HepG2 (cell line): ENCODE results near the gene TRAPPC12. TPM values are rescaled to one million over a fixed set of nuclear protein-coding genes. Genes with fewer than 3 reads are reported as not detected.

Experiments
- EP300 ChIP-seq, 3 experiments: sonication (generic) in 1 of 3; formaldehyde crosslinking in 1 of 3; IDR thresholded peaks; 2 replicates each; pipeline versions ENCODE4 v1.5.1 to v1.6.1; 2011 to 2020; ENCODE audit warnings: low read depth in 2 of 3, low read length in 2 of 3, borderline replicate concordance in 1 of 3, improper control_type of control experiment in 1 of 3, mild to moderate bottlenecking in 1 of 3, missing genetic modification reagents in 1 of 3, moderate library complexity in 1 of 3
- KLF11 ChIP-seq: IDR thresholded peaks from 2 replicates; pipeline ENCODE4 v1.6.1; 2016; ENCODE audit warnings: missing compliant biosample characterization
- MTA1 ChIP-seq: sonication (generic); formaldehyde crosslinking; IDR thresholded peaks from 2 replicates; pipeline ENCODE4 v1.4.0; 2020; ENCODE audit warnings: missing genetic modification reagents, mild to moderate bottlenecking, borderline replicate concordance
- ZFY ChIP-seq: sonication (generic); formaldehyde crosslinking; IDR thresholded peaks from 2 replicates; pipeline ENCODE4 v1.4.0; 2020; ENCODE audit warnings: missing genetic modification reagents
- polyA plus RNA-seq, 8 experiments: library from polyadenylated mRNA; depleted of rRNA in 3 of 8; stranded (reverse) in 7 of 8; unstranded in 1 of 8; fragments of >200 nt; fragmentation: Illumina TruSeq in 4 of 8; extraction: Trizol in 4 of 8; gene quantifications; 2 replicates each; pipeline versions ENCODE4 v1.2.1 to v1.2.3, GENCODE V29; 2011 to 2016; ENCODE audit warnings: low read depth in 4 of 8, missing spikeins in 1 of 8, mixed read lengths in 1 of 8; ENCODE audit not compliant: insufficient read depth in 1 of 8
- total RNA-seq, 5 experiments: library from RNA; depleted of rRNA; stranded (reverse); fragments of >200 nt; fragmentation: Illumina TruSeq; extraction: Trizol; gene quantifications; 2 replicates each; pipeline ENCODE4 v1.2.3, GENCODE V29; 2016; ENCODE audit warnings: low read depth in 1 of 5
- TF ChIP-seq, protein P1 (sequence below): sonication (generic); formaldehyde crosslinking; IDR thresholded peaks from 2 replicates; pipeline ENCODE4 v1.4.0; 2020; ENCODE audit warnings: mild to moderate bottlenecking, missing genetic modification reagents
- TF ChIP-seq, protein P2 (sequence below): sonication (generic); formaldehyde crosslinking; IDR thresholded peaks from 2 replicates; pipeline ENCODE4 v1.4.0; 2020; ENCODE audit warnings: mild to moderate bottlenecking, missing genetic modification reagents
- TF ChIP-seq, protein P3 (sequence below): sonication (generic); formaldehyde crosslinking; IDR thresholded peaks from 2 replicates; pipeline ENCODE4 v1.5.1; 2020; ENCODE audit warnings: mild to moderate bottlenecking, missing genetic modification reagents, moderate library complexity
- TF ChIP-seq, protein P4 (sequence below): sonication (generic); formaldehyde crosslinking; IDR thresholded peaks from 2 replicates; pipeline ENCODE4 v1.5.1; 2020; ENCODE audit warnings: missing genetic modification reagents, mild to moderate bottlenecking, borderline replicate concordance
- TF ChIP-seq, protein P5 (sequence below): sonication (generic); formaldehyde crosslinking; IDR thresholded peaks from 2 replicates; pipeline ENCODE4 v1.4.0; 2020; ENCODE audit warnings: missing genetic modification reagents
- TF ChIP-seq, protein P6 (sequence below), 2 experiments: sonication (generic) in 1 of 2; formaldehyde crosslinking in 1 of 2; IDR thresholded peaks; 2 replicates each; pipeline versions ENCODE4 v1.6.1 to v1.9.0; 2014 to 2022; ENCODE audit warnings: antibody characterized with exemption in 1 of 2, borderline replicate concordance in 1 of 2, inconsistent platforms in 1 of 2, low read depth in 1 of 2, missing genetic modification reagents in 1 of 2

Gene TRAPPC12
- total and polyA plus RNA-seq, 2 of the 13 experiments (the other 11 are each of a cell fraction or from before 2014, with no cell fraction given), result 46.4 to 97.7 TPM

DNA sequence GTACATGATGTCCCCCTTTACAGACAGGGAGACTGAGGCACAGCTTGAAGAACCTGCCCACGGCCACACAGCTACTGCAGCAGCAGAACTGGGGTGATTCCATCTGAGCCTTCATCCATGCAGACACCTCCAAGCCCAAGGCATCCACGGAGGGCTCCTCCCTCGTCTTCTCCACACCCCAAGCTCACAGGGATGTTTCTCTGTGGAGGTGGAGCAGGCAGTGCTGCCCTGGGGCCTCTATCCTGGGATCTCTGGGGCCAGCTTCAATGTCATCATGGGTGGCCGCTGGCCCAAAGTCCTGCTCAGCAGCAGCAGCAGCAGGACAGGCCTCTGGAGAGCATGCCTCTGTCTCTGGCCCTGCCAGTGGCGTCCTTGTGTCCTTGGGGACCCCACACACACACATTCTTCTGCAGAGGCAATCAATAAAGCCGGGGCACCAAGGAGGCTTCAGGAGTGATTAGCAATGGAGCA lies 108.6 kb downstream of the TRAPPC12 start (continued):
- TF ChIP-seq, protein P1, sequence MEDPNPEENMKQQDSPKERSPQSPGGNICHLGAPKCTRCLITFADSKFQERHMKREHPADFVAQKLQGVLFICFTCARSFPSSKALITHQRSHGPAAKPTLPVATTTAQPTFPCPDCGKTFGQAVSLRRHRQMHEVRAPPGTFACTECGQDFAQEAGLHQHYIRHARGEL (CRISPR knock-in tag), result no peak
- TF ChIP-seq KLF11 (CRISPR knock-in tag) (no peak), EP300 (IDR thresholded peaks at IDR 0.05; ENCODE audit: low read depth in 2 of 2, low read length in 2 of 2) (no peak), EP300 (CRISPR knock-in tag; IDR thresholded peaks at IDR 0.05; ENCODE audit: borderline replicate concordance) (no peak), MTA1 (CRISPR knock-in tag) (0 out of 2 replicates have a peak, but pooled peaks have one; percentile 29), ZFY (CRISPR knock-in tag) (0 out of 2 replicates have a peak, but pooled peaks have one; percentile 16)
- TF ChIP-seq, protein P2, sequence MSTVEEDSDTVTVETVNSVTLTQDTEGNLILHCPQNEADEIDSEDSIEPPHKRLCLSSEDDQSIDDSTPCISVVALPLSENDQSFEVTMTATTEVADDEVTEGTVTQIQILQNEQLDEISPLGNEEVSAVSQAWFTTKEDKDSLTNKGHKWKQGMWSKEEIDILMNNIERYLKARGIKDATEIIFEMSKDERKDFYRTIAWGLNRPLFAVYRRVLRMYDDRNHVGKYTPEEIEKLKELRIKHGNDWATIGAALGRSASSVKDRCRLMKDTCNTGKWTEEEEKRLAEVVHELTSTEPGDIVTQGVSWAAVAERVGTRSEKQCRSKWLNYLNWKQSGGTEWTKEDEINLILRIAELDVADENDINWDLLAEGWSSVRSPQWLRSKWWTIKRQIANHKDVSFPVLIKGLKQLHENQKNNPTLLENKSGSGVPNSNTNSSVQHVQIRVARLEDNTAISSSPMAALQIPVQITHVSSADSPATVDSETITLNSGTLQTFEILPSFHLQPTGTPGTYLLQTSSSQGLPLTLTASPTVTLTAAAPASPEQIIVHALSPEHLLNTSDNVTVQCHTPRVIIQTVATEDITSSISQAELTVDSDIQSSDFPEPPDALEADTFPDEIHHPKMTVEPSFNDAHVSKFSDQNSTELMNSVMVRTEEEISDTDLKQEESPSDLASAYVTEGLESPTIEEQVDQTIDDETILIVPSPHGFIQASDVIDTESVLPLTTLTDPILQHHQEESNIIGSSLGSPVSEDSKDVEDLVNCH (CRISPR knock-in tag), result no peak
- TF ChIP-seq, protein P3, sequence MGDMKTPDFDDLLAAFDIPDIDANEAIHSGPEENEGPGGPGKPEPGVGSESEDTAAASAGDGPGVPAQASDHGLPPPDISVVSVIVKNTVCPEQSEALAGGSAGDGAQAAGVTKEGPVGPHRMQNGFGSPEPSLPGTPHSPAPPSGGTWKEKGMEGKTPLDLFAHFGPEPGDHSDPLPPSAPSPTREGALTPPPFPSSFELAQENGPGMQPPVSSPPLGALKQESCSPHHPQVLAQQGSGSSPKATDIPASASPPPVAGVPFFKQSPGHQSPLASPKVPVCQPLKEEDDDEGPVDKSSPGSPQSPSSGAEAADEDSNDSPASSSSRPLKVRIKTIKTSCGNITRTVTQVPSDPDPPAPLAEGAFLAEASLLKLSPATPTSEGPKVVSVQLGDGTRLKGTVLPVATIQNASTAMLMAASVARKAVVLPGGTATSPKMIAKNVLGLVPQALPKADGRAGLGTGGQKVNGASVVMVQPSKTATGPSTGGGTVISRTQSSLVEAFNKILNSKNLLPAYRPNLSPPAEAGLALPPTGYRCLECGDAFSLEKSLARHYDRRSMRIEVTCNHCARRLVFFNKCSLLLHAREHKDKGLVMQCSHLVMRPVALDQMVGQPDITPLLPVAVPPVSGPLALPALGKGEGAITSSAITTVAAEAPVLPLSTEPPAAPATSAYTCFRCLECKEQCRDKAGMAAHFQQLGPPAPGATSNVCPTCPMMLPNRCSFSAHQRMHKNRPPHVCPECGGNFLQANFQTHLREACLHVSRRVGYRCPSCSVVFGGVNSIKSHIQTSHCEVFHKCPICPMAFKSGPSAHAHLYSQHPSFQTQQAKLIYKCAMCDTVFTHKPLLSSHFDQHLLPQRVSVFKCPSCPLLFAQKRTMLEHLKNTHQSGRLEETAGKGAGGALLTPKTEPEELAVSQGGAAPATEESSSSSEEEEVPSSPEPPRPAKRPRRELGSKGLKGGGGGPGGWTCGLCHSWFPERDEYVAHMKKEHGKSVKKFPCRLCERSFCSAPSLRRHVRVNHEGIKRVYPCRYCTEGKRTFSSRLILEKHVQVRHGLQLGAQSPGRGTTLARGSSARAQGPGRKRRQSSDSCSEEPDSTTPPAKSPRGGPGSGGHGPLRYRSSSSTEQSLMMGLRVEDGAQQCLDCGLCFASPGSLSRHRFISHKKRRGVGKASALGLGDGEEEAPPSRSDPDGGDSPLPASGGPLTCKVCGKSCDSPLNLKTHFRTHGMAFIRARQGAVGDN (CRISPR knock-in tag), result peak; percentile 66
- TF ChIP-seq, protein P4, sequence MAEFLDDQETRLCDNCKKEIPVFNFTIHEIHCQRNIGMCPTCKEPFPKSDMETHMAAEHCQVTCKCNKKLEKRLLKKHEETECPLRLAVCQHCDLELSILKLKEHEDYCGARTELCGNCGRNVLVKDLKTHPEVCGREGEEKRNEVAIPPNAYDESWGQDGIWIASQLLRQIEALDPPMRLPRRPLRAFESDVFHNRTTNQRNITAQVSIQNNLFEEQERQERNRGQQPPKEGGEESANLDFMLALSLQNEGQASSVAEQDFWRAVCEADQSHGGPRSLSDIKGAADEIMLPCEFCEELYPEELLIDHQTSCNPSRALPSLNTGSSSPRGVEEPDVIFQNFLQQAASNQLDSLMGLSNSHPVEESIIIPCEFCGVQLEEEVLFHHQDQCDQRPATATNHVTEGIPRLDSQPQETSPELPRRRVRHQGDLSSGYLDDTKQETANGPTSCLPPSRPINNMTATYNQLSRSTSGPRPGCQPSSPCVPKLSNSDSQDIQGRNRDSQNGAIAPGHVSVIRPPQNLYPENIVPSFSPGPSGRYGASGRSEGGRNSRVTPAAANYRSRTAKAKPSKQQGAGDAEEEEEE (CRISPR knock-in tag), result no peak
- TF ChIP-seq, protein P5, sequence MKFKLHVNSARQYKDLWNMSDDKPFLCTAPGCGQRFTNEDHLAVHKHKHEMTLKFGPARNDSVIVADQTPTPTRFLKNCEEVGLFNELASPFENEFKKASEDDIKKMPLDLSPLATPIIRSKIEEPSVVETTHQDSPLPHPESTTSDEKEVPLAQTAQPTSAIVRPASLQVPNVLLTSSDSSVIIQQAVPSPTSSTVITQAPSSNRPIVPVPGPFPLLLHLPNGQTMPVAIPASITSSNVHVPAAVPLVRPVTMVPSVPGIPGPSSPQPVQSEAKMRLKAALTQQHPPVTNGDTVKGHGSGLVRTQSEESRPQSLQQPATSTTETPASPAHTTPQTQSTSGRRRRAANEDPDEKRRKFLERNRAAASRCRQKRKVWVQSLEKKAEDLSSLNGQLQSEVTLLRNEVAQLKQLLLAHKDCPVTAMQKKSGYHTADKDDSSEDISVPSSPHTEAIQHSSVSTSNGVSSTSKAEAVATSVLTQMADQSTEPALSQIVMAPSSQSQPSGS (CRISPR knock-in tag), result 0 out of 2 replicates have a peak, but pooled peaks have one; percentile 33
- TF ChIP-seq, protein P6, sequence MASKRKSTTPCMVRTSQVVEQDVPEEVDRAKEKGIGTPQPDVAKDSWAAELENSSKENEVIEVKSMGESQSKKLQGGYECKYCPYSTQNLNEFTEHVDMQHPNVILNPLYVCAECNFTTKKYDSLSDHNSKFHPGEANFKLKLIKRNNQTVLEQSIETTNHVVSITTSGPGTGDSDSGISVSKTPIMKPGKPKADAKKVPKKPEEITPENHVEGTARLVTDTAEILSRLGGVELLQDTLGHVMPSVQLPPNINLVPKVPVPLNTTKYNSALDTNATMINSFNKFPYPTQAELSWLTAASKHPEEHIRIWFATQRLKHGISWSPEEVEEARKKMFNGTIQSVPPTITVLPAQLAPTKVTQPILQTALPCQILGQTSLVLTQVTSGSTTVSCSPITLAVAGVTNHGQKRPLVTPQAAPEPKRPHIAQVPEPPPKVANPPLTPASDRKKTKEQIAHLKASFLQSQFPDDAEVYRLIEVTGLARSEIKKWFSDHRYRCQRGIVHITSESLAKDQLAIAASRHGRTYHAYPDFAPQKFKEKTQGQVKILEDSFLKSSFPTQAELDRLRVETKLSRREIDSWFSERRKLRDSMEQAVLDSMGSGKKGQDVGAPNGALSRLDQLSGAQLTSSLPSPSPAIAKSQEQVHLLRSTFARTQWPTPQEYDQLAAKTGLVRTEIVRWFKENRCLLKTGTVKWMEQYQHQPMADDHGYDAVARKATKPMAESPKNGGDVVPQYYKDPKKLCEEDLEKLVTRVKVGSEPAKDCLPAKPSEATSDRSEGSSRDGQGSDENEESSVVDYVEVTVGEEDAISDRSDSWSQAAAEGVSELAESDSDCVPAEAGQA (IDR thresholded peaks at IDR 0.05; ENCODE audit: low read depth), result no peak
- TF ChIP-seq, protein P6 (CRISPR knock-in tag; IDR thresholded peaks at IDR 0.05; ENCODE audit: borderline replicate concordance), result no peak
